Stimulated activated CD8-positive, alpha-beta memory T cell treated with anti-CD3 and anti-CD28 coated beads, Interleukin-12 subunit alpha, Interleukin-12 subunit beta, amount 100 ng/mL, for 24 hours (primary cell): ENCODE measurements around the gene TTBK1.

Experiments
- DNase-seq: peaks from one replicate; pipeline ENCODE4 v3.0.0-alpha.2; 2020; ENCODE audit errors: extremely low read depth

TTBK1 gene

DNA sequence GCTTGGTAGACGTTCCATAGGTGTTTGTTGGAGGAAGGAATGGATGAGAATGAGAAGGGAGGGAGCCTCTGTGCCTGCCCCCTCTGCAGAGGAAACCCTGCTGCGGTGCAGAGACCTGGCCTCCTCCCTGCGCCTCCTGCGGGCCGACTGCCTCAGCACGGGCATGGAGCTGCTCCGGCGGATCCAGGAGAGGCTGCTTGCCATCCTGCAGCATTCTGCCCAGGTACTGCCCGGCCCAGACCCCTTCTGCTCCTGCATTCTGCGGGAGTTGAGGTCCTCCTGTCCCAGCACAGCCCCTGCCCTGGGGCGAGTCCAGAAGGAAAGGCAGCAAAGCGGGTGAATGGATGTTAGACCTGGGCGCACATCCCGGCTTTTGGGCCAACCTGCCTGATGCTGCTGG lies 20.1 kb upstream of the TTBK1 start:
- DNase-seq = no peak

DNA sequence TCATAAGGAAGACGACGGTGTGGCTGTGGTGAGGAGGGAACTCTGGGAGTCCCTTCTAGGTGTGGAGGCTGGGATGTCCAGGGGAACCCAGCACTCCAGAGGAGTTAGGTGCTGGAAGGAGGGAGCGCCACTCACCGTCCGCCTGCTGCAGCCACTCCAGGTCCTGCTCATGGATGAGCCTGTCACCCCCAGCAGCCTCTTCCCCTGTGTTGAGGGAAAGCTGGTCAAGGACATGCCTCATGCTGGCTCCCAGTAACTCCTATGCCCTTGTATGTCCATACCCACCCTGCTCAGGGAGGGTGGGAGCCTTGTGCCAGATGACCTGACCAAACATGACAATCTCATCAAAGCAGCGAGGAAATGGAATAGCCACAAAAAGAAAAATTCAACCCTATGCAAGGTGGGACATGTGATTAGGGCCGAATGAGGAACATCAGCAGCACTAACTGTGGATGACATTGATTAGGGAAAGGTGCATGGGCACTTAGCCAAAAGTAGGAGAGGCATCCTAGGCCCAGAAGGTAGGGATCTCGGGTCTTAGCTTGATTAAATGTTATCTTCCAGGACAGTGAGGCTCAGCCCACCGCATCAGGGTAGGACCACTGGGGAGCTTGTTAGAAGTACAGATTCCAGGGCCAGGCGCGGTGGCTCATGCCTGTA lies 17.0 kb upstream of the TTBK1 start:
- DNase-seq = no peak

DNA sequence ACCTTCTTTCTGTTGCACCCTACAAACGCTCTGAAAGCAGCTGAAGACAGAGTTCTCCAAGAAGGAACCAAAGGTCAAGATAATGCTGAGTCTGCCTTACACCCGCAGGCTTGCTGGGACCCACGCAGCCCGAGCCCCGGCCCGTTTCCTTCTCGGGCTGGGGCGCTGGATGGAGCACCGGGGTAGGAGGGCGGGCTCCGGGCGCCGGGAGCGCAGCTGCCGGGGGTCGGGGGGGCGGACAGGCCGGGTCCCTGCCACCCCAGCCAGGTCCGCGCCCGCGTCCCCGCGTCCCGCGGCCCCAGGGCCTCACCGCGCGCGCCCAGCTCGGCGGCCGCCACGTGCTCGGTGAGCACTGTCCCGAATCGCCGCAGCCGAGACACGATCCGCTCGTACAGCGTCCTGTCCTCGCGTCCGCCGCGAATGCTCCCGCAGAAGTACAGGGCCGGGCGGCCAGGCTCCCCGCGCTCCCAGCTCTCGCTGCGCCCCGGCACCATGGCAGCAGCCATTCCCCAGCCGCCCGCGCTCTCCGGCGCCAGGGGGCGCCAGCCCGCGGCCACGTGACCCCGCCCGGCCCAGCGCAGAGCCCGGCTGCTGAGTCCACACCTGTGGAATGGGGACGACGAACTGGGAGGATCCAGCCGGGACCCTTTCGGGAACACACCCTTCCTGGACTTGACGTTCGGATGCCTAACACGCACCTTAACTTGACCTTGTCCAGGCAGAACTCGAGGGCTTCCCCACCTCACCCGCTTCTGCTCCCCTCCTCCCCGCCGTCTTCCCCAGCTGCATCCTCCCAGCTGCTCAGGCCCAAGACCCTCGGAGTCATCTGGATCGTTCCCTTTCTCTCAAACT lies 14.1 kb upstream of the TTBK1 start, which contains the start of gene DNPH1:
Gene DNPH1 (minus strand): TSS at position 531 of the 852 bp plus-strand sequence. CDS start 25 bp downstream, at position 506.
- peak; percentile 51 for DNase-seq

GRCh38 chr6:43229803-43230620 lies 13.3 kb upstream of the TTBK1 start:
- DNase-seq = no peak

DNA sequence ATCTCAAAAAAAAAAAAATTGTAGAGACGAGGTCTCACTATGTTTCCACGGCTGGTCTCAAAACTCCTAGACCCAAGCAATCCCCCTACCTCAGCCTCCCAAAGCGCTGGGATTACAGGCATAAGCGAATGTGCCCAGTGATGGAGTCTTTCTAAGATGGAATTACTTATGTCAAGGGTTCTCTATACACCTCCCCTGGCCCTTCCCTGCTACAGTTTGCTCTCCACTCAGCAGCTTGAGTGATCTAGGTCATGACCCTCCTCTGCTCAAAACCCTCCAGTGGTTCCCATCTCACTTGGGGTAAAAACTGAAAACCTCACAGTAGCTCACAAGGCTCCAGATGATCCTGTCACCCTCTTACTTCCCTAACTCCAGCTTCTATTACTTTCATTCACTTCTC lies 12.2 kb upstream of the TTBK1 start:
- DNase-seq = no peak

GRCh38 chr6:43231735-43232450 lies 11.4 kb upstream of the TTBK1 start:
- DNase-seq = no peak

- no peak for DNase-seq
These were observed 7.4 kb upstream of the TTBK1 start for GRCh38 chr6:43235841-43236240.

- no peak for DNase-seq
These were observed 4.2 kb upstream of the TTBK1 start for GRCh38 chr6:43239054-43239453.

DNA sequence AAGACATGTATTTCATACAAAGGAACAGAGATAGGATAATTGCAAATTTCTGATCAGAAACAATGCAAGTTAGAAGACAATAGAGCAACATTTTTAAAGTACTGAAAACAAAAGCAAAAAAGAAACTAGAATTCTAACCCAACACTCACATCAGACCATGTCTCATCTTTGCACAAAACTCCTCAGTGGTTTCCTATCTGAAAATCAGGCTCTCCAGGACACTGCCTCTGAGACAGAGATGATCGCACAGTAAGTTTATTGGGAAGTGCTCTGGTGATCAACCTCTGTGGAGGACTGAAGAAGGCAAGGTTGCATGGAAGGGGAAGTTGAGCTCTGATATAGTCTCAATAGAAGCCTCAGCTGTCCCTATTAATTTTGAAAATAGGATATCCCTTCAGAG lies 2.3 kb upstream of the TTBK1 start:
- no peak for DNase-seq

DNA sequence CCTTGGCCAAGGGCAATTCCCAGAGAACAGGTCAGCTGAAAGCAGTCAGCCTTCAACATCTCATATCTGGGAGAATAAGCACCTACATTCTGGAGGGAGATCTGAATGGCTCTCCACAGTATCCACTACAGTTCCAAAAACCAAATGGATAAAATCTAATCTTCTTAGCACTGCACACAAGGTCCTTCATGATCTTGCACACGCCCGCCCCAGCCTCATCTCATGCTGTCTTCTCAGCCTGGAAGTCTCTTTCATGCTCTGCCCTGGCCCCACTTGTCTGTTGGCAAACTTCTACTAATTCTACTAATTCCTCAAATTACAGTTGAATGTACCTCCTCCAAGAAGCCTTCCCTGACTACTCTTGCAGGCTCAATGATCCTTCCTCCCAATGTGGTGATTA lies 1.8 kb upstream of the TTBK1 start:
- DNase-seq = no peak

GRCh38 chr6:43243664-43244321 lies 512 bp downstream of the TTBK1 start:
- DNase-seq = no peak

- DNase-seq = no peak
These were observed 3.2 kb downstream of the TTBK1 start for GRCh38 chr6:43246301-43247113.

DNA sequence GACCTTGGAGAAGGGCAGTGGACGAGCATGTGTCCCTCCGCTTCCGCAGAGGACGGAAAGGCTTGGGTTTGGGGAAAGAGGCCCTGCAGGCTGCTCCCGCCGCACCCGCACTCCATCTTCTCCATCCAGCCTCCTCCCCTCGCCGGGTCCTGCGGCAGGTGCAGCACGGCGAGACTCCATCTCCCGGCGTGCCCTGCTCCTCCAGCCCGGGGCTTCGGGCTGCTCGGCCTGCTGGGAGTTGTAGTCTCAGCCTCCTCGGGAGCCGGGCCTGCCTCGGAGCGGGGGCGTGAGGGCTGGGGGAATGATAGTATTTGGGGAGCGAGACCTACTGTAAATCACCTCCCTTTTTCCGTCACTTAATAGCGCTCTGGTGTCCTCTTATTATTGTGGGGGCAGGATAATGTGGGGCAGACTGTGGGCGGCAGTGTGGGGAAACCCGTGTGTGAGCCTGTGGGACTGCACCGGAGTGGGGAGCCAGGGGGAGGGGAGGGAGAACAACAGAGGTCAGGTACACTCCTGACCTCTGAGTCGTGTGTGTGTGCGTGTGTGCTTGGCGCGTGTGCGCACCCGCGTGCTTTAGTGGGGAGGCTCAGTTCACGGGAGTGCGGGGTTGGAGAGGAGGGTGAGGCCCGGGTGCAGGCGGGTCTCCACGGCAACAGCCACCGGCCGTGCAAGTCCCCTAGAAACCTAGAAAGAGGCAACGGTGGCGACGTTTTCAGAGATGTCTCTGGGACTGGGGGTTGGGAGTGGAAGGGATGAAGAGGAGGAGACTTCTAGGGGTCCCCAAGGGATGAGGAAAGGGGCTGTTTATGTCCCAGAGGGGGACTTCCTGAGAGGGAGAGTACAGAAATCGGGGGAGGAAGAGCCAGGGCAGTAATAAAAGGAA lies 4.1 kb downstream of the TTBK1 start:
- DNase-seq = peak; percentile 54

DNA sequence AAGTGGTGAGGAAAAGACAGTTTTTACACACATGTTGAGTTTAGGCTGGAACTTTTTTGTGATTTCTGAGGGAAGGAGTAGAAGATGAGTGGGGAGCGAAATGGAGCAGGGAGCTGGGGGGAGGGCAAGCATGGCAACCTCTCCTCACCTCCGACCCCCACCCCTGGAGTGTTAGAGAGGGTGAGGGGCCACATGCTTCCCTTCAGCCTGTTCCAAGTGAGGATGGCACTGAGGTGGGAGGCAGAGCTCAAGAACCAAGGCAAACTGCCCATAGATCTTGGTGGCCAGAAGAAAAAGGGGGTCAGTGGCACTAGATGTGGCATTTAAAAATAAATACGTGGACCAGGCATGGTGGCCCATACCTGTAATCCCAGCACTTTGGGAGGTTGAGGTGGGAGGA lies 4.8 kb downstream of the TTBK1 start:
- no peak for DNase-seq

DNA sequence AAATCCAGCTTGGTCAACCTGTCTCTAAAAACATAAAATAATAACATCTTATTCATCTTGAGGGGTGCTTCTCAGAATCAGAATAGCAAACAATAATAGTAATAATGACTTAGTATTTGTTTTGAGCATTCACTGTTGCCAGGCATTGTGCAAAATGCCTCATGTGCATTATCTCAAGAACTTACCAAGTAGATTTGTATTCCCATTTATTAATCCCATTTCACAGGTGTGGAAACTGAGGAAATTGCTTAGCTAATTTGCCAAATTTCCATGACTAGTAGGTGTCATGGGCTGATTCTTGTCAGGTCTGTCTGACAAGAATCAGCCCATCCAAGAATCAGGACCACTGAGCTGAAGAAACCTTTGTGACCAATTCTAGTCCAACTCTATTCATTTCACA lies 5.5 kb downstream of the TTBK1 start:
- DNase-seq = no peak

DNA sequence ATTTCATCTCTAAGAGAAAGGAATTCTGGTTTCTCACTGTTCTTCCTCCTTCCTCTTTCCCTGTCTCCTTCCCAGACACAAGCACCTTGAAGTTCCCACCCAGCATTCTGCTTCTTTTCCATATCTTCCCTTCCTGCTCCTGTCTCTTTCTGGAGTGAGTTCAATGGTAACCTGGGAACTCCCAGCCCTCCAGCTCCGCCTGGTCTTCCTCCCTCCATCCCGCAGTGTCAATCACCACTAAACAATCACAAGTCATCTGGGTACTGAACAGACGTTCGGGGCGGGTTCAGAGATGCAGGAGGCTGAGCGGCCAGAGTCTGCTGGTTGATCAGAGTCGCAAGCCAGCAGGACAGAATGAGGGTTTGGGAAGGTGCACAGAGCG lies 7.7 kb downstream of the TTBK1 start:
- no peak for DNase-seq

GRCh38 chr6:43253401-43253800 lies 10.1 kb downstream of the TTBK1 start:
- no peak for DNase-seq

- no peak for DNase-seq
These were observed 11.0 kb downstream of the TTBK1 start for GRCh38 chr6:43254138-43254817.

DNA sequence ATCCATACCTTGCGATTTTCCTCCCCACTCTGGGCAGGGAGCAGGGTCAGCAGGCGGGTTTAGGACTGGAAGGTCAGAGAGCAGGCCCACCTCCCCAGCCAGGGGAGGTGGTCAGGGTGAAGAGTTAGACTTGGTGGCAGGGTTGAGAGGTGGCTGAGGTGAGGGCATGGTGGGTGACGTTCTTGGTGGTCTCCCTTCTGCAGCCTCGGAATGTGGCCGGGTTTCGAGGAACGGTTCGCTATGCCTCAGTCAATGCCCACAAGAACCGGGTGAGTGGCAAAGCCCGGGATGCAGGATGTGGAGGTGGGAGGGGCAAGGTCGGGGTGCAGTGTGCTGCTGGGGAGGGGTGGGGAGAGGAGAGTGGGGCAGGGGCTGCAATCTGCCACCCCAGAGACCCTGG lies 11.6 kb downstream of the TTBK1 start:
- DNase-seq = no peak
